Measurements from ENCODE around the gene ATP1A1. TPM values are rescaled to one million over a fixed set of nuclear protein-coding genes. Genes with fewer than 3 reads are reported as not detected.

The ATP1A1 gene
- total RNA-seq, 4 donors from 2014 or later = 103 to 257 (median 204) TPM

GRCh38 chr1:116436611-116436970, 63.5 kb downstream of the ATP1A1 start:
- H3K36me3 ChIP-seq = no peaks in the 10 kb centered on the region
- no peak for ATAC-seq
- in situ Hi-C loops (cut with MboI; ENCODE audit: low sequenced_read_pairs in 4 of 4) = no loop called here
- no peaks in the 10 kb centered on the region for H3K9me3 ChIP-seq
- no peak overlapping the region for H3K27ac ChIP-seq
- DNase-seq = no peak
- H3K4me3 ChIP-seq = no peak overlapping the region
- intact Hi-C loops (cut with DNase I; ENCODE audit: low total_unique reads) = no loop called here
- no peaks in the 10 kb centered on the region for H3K27me3 ChIP-seq
- H3K4me1 ChIP-seq = peaks cover 11% of the 10 kb centered on the region in 2 donors
- TF ChIP-seq CTCF (IDR thresholded peaks at IDR 0.05 in 4 of 5, conservative IDR thresholded peaks at IDR 0.05 in 1 of 5) (no peak), POLR2A (IDR thresholded peaks at IDR 0.05) (no peak)

GRCh38 chr1:116439701-116440100, 66.7 kb downstream of the ATP1A1 start:
- Histone ChIP-seq H3K36me3 (no peaks in the 10 kb centered on the region), H3K27ac (no peak overlapping the region), H3K9me3 (no peaks in the 10 kb centered on the region), H3K4me3 (no peak overlapping the region), H3K4me1 (no peaks in the 10 kb centered on the region), H3K27me3 (no peaks in the 10 kb centered on the region)
- intact Hi-C loops (cut with DNase I; ENCODE audit: low total_unique reads) (loop anchor here (2.0 kb wide), 1 partner anchor 15 kb away; no protein-coding TSS in a partner anchor), in situ Hi-C loops (cut with MboI; ENCODE audit: low sequenced_read_pairs in 4 of 4) (no loop called here)
- DNase-seq = no peak
- ATAC-seq = no peak
- TF ChIP-seq POLR2A (IDR thresholded peaks at IDR 0.05) = no peak
- no peak for TF ChIP-seq CTCF (IDR thresholded peaks at IDR 0.05 in 4 of 5, conservative IDR thresholded peaks at IDR 0.05 in 1 of 5)

GRCh38 chr1:116440731-116441130, 67.7 kb downstream of the ATP1A1 start:
- Histone ChIP-seq H3K27me3 (no peaks in the 10 kb centered on the region), H3K4me1 (no peaks in the 10 kb centered on the region), H3K9me3 (no peaks in the 10 kb centered on the region), H3K27ac (no peak overlapping the region), H3K4me3 (no peak overlapping the region), H3K36me3 (no peaks in the 10 kb centered on the region)
- in situ Hi-C loops (cut with MboI; ENCODE audit: low sequenced_read_pairs in 4 of 4) = no loop called here
- intact Hi-C loops (cut with DNase I; ENCODE audit: low total_unique reads) = loop anchor here (2.0 kb wide), 1 partner anchor 14 kb away; no protein-coding TSS in a partner anchor
- DNase-seq (no peak), ATAC-seq (no peak)
- TF ChIP-seq POLR2A (IDR thresholded peaks at IDR 0.05) (no peak), CTCF (IDR thresholded peaks at IDR 0.05 in 4 of 5, conservative IDR thresholded peaks at IDR 0.05 in 1 of 5) (no peak)

GRCh38 chr1:116445534-116445933, 72.5 kb downstream of the ATP1A1 start:
- no peak for TF ChIP-seq POLR2A (IDR thresholded peaks at IDR 0.05)
- no peak for TF ChIP-seq CTCF (IDR thresholded peaks at IDR 0.05 in 4 of 5, conservative IDR thresholded peaks at IDR 0.05 in 1 of 5)
- Histone ChIP-seq H3K27me3 (no peaks in the 10 kb centered on the region), H3K4me1 (no peaks in the 10 kb centered on the region), H3K9me3 (no peaks in the 10 kb centered on the region), H3K4me3 (no peak overlapping the region), H3K27ac (no peak overlapping the region), H3K36me3 (no peaks in the 10 kb centered on the region)
- intact Hi-C loops (cut with DNase I; ENCODE audit: low total_unique reads) = no loop called here
- in situ Hi-C loops (cut with MboI; ENCODE audit: low sequenced_read_pairs in 4 of 4) = no loop called here
- DNase-seq = no peak
- no peak for ATAC-seq

- no peak for ATAC-seq
Observed at GRCh38 chr1:116446686-116447085, 73.6 kb downstream of the ATP1A1 start.

More at GRCh38 chr1:116446686-116447085, 73.6 kb downstream of the ATP1A1 start:
- H3K4me1 ChIP-seq = no peaks in the 10 kb centered on the region
- H3K27me3 ChIP-seq = no peaks in the 10 kb centered on the region
- H3K36me3 ChIP-seq = no peaks in the 10 kb centered on the region
- H3K27ac ChIP-seq = no peak overlapping the region
- intact Hi-C loops (cut with DNase I; ENCODE audit: low total_unique reads) (no loop called here), in situ Hi-C loops (cut with MboI; ENCODE audit: low sequenced_read_pairs in 4 of 4) (no loop called here)
- H3K9me3 ChIP-seq = no peaks in the 10 kb centered on the region
- no peak for TF ChIP-seq CTCF (IDR thresholded peaks at IDR 0.05 in 4 of 5, conservative IDR thresholded peaks at IDR 0.05 in 1 of 5)
- TF ChIP-seq POLR2A (IDR thresholded peaks at IDR 0.05) = no peak
- DNase-seq = no peak
- no peak overlapping the region for H3K4me3 ChIP-seq

Data from gastrocnemius medialis (tissue), 4 donors.